ENCODE results near the gene USP14. TPM values are rescaled to one million over a fixed set of nuclear protein-coding genes. Genes with fewer than 3 reads are reported as not detected.

Gene USP14
- total RNA-seq, 4 donors from 2014 or later, result 31.4 to 57.5 (median 39.5) TPM

DNA sequence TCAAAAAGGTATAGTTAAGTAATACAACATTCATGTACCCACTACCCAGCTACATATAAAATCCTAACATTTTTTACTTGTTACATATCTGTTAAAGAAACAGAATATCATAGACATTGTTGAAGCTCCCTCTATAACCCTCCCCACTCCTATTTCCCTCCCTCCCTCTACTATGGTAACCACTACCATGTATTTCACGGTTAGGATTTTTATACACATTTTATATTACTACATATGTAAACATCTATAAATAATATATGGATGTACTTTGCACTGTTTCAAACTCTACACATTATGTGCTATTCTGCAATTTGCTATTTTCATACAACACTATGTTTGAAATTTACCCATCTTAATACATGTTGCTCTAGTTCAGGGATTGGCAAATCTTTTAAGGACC lies 73.2 kb downstream of the USP14 start:
- TF ChIP-seq, protein P1, sequence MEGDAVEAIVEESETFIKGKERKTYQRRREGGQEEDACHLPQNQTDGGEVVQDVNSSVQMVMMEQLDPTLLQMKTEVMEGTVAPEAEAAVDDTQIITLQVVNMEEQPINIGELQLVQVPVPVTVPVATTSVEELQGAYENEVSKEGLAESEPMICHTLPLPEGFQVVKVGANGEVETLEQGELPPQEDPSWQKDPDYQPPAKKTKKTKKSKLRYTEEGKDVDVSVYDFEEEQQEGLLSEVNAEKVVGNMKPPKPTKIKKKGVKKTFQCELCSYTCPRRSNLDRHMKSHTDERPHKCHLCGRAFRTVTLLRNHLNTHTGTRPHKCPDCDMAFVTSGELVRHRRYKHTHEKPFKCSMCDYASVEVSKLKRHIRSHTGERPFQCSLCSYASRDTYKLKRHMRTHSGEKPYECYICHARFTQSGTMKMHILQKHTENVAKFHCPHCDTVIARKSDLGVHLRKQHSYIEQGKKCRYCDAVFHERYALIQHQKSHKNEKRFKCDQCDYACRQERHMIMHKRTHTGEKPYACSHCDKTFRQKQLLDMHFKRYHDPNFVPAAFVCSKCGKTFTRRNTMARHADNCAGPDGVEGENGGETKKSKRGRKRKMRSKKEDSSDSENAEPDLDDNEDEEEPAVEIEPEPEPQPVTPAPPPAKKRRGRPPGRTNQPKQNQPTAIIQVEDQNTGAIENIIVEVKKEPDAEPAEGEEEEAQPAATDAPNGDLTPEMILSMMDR (IDR thresholded peaks at IDR 0.05), result no peak
- DNase-seq (ENCODE audit: low spot score), result no peak
- ATAC-seq (ENCODE audit: low FRiP score), result no peak

DNA sequence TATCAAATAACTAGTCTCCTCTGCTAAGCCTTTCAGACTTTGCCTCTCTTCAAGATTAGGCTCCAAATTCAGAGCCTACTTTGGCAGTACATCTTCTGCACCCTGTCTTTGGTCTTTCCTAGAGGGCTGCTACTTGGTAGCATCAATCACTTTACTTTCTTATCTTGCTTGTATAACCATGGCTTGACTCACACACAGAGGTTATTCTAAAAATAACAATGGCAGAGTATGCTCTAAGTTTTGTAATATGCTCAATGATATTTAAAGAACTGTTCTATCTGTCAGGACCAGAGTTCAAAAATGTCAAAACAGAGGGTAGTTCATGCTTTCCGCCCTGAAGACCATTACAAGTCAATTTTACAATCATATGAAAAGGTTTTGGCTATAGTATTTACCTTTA lies 81.8 kb downstream of the USP14 start:
- TF ChIP-seq, protein P1 (IDR thresholded peaks at IDR 0.05), result no peak
- DNase-seq (ENCODE audit: low spot score) (no peak), ATAC-seq (ENCODE audit: low FRiP score) (no peak)

DNA sequence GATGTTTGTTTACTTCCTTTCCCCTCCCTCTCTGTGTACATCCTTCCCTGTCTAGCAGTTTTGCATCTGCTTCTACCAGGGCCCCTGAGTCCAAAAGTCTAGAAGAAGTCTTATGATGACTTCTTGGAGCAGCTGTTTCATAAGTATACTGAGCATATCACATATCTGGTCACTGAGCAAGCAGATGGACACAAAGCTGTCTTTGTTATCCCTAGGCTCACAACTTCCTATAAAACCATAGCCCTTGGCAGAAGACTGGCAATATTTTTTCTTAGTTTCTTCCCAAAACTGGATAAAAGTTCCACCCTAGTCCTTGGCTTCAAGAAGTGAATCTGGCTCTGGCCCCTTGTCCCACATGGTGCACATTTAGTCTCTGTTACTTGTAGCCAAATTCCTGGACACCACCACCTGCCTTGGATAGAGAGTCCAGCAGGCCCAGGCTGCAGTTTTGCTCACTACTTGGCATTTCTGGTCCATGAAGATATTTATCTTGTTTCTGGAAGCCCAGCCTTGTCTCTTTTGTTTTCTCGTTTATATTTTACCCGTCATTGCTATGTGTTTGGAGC lies 87.0 kb downstream of the USP14 start:
- TF ChIP-seq, protein P1 (IDR thresholded peaks at IDR 0.05), result no peak
- no peak for ATAC-seq (ENCODE audit: low FRiP score)
- no peak for DNase-seq (ENCODE audit: low spot score)

DNA sequence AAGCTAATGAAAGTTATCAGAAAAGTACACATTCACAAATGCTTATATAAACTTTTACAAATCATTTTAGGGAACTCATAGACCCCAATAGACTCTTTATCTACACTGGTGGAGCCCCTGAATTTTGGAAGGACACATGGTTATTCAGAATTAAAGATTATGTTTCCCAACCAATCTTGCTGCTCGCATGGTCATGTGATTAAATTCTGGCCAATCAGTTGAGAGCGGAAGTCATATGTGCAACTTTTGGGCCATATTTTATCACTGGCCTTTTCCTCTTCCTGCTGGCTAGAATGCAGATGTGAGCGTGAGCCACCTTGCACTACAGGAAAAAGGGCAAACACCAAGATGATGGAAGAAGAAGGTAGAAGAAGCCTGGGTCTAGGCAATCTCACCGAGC lies 89.7 kb downstream of the USP14 start:
- no peak for ATAC-seq (ENCODE audit: low FRiP score)

DNA sequence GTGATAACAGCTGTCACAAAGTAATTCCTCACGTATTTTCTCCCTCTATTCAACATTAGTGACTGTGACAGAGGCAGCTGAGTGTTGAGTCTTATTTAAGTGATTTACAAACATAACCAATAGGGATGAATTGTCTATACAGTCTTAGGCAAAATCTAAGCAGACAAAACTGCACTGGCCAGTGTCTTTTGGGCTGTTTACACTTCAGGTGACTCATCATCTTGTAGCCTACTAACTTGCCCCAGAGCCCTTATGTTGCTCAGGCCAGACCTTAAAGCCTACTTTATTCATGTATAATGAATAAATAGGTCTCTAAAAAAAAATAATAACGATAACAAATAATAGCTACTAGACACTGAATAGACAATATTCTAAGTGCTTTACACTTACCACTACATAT lies 92.3 kb downstream of the USP14 start:
- TF ChIP-seq, protein P1 (IDR thresholded peaks at IDR 0.05), result no peak
- DNase-seq (ENCODE audit: low spot score) (no peak), ATAC-seq (ENCODE audit: low FRiP score) (no peak)

More for the DNA sequence above, 89.7 kb downstream of the USP14 start:
- DNase-seq (ENCODE audit: low spot score), result no peak
- TF ChIP-seq, protein P1 (IDR thresholded peaks at IDR 0.05), result no peak

- DNase-seq (ENCODE audit: low spot score) (no peak), ATAC-seq (ENCODE audit: low FRiP score) (no peak)
- TF ChIP-seq, protein P1 (IDR thresholded peaks at IDR 0.05), result no peak
Measured at GRCh38 chr18:251572-251971, 93.2 kb downstream of the USP14 start.

DNA sequence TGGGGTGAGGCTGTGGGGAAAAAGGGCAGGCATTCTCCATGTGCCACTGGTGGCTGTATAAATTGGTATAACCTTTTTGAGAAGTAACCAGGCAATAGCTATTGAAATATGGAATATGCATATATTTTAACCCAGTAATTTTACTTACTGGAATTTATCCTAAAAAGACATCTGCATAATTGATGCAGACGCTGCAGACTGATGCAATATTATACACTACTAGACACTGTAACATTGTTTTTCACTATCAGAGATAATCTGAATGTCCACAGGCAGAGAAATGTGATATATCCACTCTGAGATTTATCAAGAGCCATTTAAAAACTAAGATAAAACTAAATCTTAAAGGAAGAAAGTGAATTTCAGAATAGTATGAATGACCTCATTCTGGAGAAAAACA lies 94.8 kb downstream of the USP14 start:
- TF ChIP-seq, protein P1 (IDR thresholded peaks at IDR 0.05), result no peak
- ATAC-seq (ENCODE audit: low FRiP score), result no peak
- DNase-seq (ENCODE audit: low spot score), result no peak
